ENCODE measurements around the gene SLC39A11.

- TF ChIP-seq FOXM1 (IDR thresholded peaks at IDR 0.05; ENCODE audit: borderline replicate concordance) (no peak), SUZ12 (IDR thresholded peaks at IDR 0.05) (no peak), ARNT (IDR thresholded peaks at IDR 0.05) (no peak), TARDBP (IDR thresholded peaks at IDR 0.05) (no peak), SP1 (IDR thresholded peaks at IDR 0.05) (no peak), HDGF (IDR thresholded peaks at IDR 0.05; ENCODE audit: borderline replicate concordance) (no peak), L3MBTL2 (conservative IDR thresholded peaks at IDR 0.05) (no peak), PKNOX1 (IDR thresholded peaks at IDR 0.05) (no peak), FOXA1 (IDR thresholded peaks at IDR 0.05) (no peak), FOXK2 (IDR thresholded peaks at IDR 0.05) (no peak)
These were observed 489.7 kb downstream of the SLC39A11 start for GRCh38 chr17:72602517-72603419.
